ENCODE measurements around the gene MAGED4.
"Not testable (repeated sequence)": the region's sequence is repeated elsewhere in the genome, so short reads cannot be mapped to it uniquely, and the experiment has no call there.

The MAGED4 gene

GRCh38 chrX:52184440-52185077 is at the start of gene MAGED4:
MAGED4 (plus strand) TSS chrX:52184888; CDS start chrX:52185923, 1,035 bp downstream.
- not testable (repeated sequence) for DNase-seq (ENCODE audit: low read depth); H3K4me3 ChIP-seq (ENCODE audit: low read depth, low read length)

- TF ChIP-seq MAX (IDR thresholded peaks at IDR 0.05; ENCODE audit: low read depth, low read length) (no peak), POLR2A (IDR thresholded peaks at IDR 0.05; ENCODE audit: extremely low read depth, insufficient read length) (no peak), MYC (IDR thresholded peaks at IDR 0.05; ENCODE audit: low read depth, low read length) (no peak), CTCF (IDR thresholded peaks at IDR 0.05; ENCODE audit: low read depth, low read length) (no peak)
- no peak overlapping the region for H3K4me3 ChIP-seq (ENCODE audit: low read depth, low read length)
- no peak for DNase-seq (ENCODE audit: low read depth)
Observed at GRCh38 chrX:52138830-52139544, 45.7 kb upstream of the MAGED4 start.

GRCh38 chrX:52139545-52139895 is 45.2 kb upstream of the MAGED4 start:
- no peak for DNase-seq (ENCODE audit: low read depth)
- H3K4me3 ChIP-seq (ENCODE audit: low read depth, low read length): no peak overlapping the region
- TF ChIP-seq MAX (IDR thresholded peaks at IDR 0.05; ENCODE audit: low read depth, low read length): no peak
- TF ChIP-seq POLR2A (IDR thresholded peaks at IDR 0.05; ENCODE audit: extremely low read depth, insufficient read length): no peak
- TF ChIP-seq MYC (IDR thresholded peaks at IDR 0.05; ENCODE audit: low read depth, low read length): no peak

GRCh38 chrX:52140020-52140419 is 44.7 kb upstream of the MAGED4 start:
- no peak for DNase-seq (ENCODE audit: low read depth)
- H3K4me3 ChIP-seq (ENCODE audit: low read depth, low read length): no peak overlapping the region
- TF ChIP-seq CTCF (IDR thresholded peaks at IDR 0.05; ENCODE audit: low read depth, low read length) (no peak), MAX (IDR thresholded peaks at IDR 0.05; ENCODE audit: low read depth, low read length) (no peak), POLR2A (IDR thresholded peaks at IDR 0.05; ENCODE audit: extremely low read depth, insufficient read length) (no peak), MYC (IDR thresholded peaks at IDR 0.05; ENCODE audit: low read depth, low read length) (no peak)

GRCh38 chrX:52150667-52151066 is 34.0 kb upstream of the MAGED4 start:
- not testable (repeated sequence) for DNase-seq (ENCODE audit: low read depth); H3K4me3 ChIP-seq (ENCODE audit: low read depth, low read length)

GRCh38 chrX:52160140-52160539 is 24.5 kb upstream of the MAGED4 start:
- H3K4me3 ChIP-seq (ENCODE audit: low read depth, low read length); DNase-seq (ENCODE audit: low read depth): not testable (repeated sequence)

GRCh38 chrX:52166840-52167239 is 17.8 kb upstream of the MAGED4 start:
- DNase-seq (ENCODE audit: low read depth): no peak
- H3K4me3 ChIP-seq (ENCODE audit: low read depth, low read length): no peak overlapping the region
- TF ChIP-seq POLR2A (IDR thresholded peaks at IDR 0.05; ENCODE audit: extremely low read depth, insufficient read length) (no peak), MYC (IDR thresholded peaks at IDR 0.05; ENCODE audit: low read depth, low read length) (no peak), CTCF (IDR thresholded peaks at IDR 0.05; ENCODE audit: low read depth, low read length) (no peak), MAX (IDR thresholded peaks at IDR 0.05; ENCODE audit: low read depth, low read length) (no peak)

GRCh38 chrX:52171055-52171454 is 13.6 kb upstream of the MAGED4 start:
- DNase-seq (ENCODE audit: low read depth); H3K4me3 ChIP-seq (ENCODE audit: low read depth, low read length): not testable (repeated sequence)

GRCh38 chrX:52185078-52185453 is 378 bp downstream of the MAGED4 start:
- DNase-seq (ENCODE audit: low read depth); H3K4me3 ChIP-seq (ENCODE audit: low read depth, low read length): not testable (repeated sequence)

- H3K4me3 ChIP-seq (ENCODE audit: low read depth, low read length); DNase-seq (ENCODE audit: low read depth): not testable (repeated sequence)
Observed at GRCh38 chrX:52211405-52211804, 26.7 kb downstream of the MAGED4 start.

All from NB4 (cell line).